HepG2 (cell line): Measurements from ENCODE around the gene GALNT18. TPM values are rescaled to one million over a fixed set of nuclear protein-coding genes. Genes with fewer than 3 reads are reported as not detected.
A peak's percentile ranks its signal among the peaks of the same experiment; 100 is the strongest.

ENCODE experiments used
- ETV5 ChIP-seq: IDR thresholded peaks from 2 replicates; pipeline ENCODE4 v1.6.1; 2018; ENCODE audit warnings: missing biosample characterization, missing genetic modification reagents, inconsistent platforms, borderline replicate concordance
- FOXK1 ChIP-seq: sonication (generic); formaldehyde crosslinking; IDR thresholded peaks from 2 replicates; pipeline ENCODE4 v1.4.0; 2020; ENCODE audit warnings: low read depth, missing genetic modification reagents, borderline replicate concordance
- FOXP1 ChIP-seq, 2 experiments: fragments of 450-650 bp in 1 of 2; IDR thresholded peaks; 2 replicates each; pipeline ENCODE4 v1.6.1; 2017 to 2018; ENCODE audit warnings: antibody characterized with exemption in 1 of 2
- KLF12 ChIP-seq: sonication (generic); formaldehyde crosslinking; IDR thresholded peaks from 2 replicates; pipeline ENCODE4 v1.4.0; 2020; ENCODE audit warnings: missing genetic modification reagents, borderline replicate concordance
- MEF2D ChIP-seq: sonication (generic); formaldehyde crosslinking; IDR thresholded peaks from 2 replicates; pipeline ENCODE4 v1.5.1; 2020; ENCODE audit warnings: mild to moderate bottlenecking, missing genetic modification reagents
- MIER3 ChIP-seq: IDR thresholded peaks from 2 replicates; pipeline ENCODE4 v1.6.1; 2016; ENCODE audit warnings: missing compliant biosample characterization, borderline replicate concordance
- PHF21A ChIP-seq: sonication (generic); formaldehyde crosslinking; IDR thresholded peaks from 2 replicates; pipeline ENCODE4 v1.5.0; 2020; ENCODE audit warnings: mild to moderate bottlenecking, missing genetic modification reagents
- RARA ChIP-seq: IDR thresholded peaks from 2 replicates; pipeline ENCODE4 v1.6.1; 2016; ENCODE audit warnings: missing genetic modification reagents, missing compliant biosample characterization
- SAFB2 ChIP-seq: sonication (generic); formaldehyde crosslinking; IDR thresholded peaks from 2 replicates; pipeline ENCODE4 v1.5.1; 2020; ENCODE audit warnings: missing genetic modification reagents, low read depth, mild to moderate bottlenecking, borderline replicate concordance
- SRSF4 ChIP-seq: fragments of 200-400 bp; formaldehyde crosslinking; IDR thresholded peaks from one replicate; pipeline ENCODE4 v1.6.1; 2018; ENCODE audit warnings: mild to moderate bottlenecking, low read depth, low read length, moderate library complexity; ENCODE audit not compliant: poor library complexity, severe bottlenecking
- ZNF251 ChIP-seq: sonication (generic); formaldehyde crosslinking; IDR thresholded peaks from 2 replicates; pipeline ENCODE4 v1.9.0; 2021; ENCODE audit warnings: mild to moderate bottlenecking, missing genetic modification reagents
- polyA plus RNA-seq, 8 experiments: library from polyadenylated mRNA; depleted of rRNA in 3 of 8; stranded (reverse) in 7 of 8; unstranded in 1 of 8; fragments of >200 nt; fragmentation: Illumina TruSeq in 4 of 8; extraction: Trizol in 4 of 8; gene quantifications; 2 replicates each; pipeline versions ENCODE4 v1.2.1 to v1.2.3, GENCODE V29; 2011 to 2016; ENCODE audit warnings: low read depth in 4 of 8, missing spikeins in 1 of 8, mixed read lengths in 1 of 8; ENCODE audit not compliant: insufficient read depth in 1 of 8
- total RNA-seq, 5 experiments: library from RNA; depleted of rRNA; stranded (reverse); fragments of >200 nt; fragmentation: Illumina TruSeq; extraction: Trizol; gene quantifications; 2 replicates each; pipeline ENCODE4 v1.2.3, GENCODE V29; 2016; ENCODE audit warnings: low read depth in 1 of 5
- TF ChIP-seq, protein P1 (sequence below): sonication (generic); formaldehyde crosslinking; IDR thresholded peaks from 2 replicates; pipeline ENCODE4 v1.9.0; 2021; ENCODE audit warnings: mild to moderate bottlenecking, missing genetic modification reagents
- TF ChIP-seq, protein P2 (sequence below): sonication (generic); formaldehyde crosslinking; IDR thresholded peaks from 2 replicates; pipeline ENCODE4 v1.4.0; 2020; ENCODE audit warnings: missing genetic modification reagents, borderline replicate concordance
- TF ChIP-seq, protein P3 (sequence below): sonication (generic); formaldehyde crosslinking; IDR thresholded peaks from 2 replicates; pipeline ENCODE4 v1.4.0; 2020; ENCODE audit warnings: missing genetic modification reagents

GALNT18 gene
- total and polyA plus RNA-seq, 2 of the 13 experiments (the other 11 are each of a cell fraction or from before 2014, with no cell fraction given), result 0.11 TPM; not detected in 1

DNA sequence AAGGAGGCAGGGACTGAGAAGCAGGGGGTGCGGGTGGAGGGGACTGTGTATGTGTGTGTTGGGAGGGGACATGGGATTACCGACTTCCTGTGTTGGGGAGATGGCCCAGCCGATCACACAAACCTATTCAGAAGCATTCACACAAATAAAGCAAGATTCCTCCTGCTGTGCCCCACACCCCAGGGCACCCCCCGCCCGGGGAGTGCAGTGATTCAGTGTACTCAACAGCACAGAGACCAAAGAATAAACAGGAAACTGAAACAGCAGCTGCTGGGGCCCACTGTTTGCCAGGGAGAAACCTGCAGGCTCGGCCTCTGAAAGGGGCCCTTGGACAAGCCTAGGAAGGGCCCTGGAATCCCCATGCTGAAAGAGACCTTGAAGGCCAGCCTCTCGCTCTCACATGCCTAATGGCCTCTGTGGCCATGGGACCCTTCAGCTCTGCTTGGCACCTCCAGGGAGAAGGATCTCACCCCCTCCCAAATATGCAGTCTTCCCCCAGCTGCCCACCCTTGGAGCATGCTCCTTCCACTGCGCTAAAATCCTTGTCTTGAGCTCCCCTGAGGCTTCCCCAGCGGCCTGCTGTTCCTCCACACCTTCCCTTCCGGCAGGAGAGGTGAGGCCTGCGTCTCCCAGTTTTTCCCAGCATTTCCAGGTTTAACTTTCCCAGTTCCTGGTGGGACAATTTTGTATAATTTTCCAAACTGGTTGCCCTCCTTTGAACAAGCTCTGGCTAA, 341.7 kb downstream of the GALNT18 start (continued):
- TF ChIP-seq, protein P1, sequence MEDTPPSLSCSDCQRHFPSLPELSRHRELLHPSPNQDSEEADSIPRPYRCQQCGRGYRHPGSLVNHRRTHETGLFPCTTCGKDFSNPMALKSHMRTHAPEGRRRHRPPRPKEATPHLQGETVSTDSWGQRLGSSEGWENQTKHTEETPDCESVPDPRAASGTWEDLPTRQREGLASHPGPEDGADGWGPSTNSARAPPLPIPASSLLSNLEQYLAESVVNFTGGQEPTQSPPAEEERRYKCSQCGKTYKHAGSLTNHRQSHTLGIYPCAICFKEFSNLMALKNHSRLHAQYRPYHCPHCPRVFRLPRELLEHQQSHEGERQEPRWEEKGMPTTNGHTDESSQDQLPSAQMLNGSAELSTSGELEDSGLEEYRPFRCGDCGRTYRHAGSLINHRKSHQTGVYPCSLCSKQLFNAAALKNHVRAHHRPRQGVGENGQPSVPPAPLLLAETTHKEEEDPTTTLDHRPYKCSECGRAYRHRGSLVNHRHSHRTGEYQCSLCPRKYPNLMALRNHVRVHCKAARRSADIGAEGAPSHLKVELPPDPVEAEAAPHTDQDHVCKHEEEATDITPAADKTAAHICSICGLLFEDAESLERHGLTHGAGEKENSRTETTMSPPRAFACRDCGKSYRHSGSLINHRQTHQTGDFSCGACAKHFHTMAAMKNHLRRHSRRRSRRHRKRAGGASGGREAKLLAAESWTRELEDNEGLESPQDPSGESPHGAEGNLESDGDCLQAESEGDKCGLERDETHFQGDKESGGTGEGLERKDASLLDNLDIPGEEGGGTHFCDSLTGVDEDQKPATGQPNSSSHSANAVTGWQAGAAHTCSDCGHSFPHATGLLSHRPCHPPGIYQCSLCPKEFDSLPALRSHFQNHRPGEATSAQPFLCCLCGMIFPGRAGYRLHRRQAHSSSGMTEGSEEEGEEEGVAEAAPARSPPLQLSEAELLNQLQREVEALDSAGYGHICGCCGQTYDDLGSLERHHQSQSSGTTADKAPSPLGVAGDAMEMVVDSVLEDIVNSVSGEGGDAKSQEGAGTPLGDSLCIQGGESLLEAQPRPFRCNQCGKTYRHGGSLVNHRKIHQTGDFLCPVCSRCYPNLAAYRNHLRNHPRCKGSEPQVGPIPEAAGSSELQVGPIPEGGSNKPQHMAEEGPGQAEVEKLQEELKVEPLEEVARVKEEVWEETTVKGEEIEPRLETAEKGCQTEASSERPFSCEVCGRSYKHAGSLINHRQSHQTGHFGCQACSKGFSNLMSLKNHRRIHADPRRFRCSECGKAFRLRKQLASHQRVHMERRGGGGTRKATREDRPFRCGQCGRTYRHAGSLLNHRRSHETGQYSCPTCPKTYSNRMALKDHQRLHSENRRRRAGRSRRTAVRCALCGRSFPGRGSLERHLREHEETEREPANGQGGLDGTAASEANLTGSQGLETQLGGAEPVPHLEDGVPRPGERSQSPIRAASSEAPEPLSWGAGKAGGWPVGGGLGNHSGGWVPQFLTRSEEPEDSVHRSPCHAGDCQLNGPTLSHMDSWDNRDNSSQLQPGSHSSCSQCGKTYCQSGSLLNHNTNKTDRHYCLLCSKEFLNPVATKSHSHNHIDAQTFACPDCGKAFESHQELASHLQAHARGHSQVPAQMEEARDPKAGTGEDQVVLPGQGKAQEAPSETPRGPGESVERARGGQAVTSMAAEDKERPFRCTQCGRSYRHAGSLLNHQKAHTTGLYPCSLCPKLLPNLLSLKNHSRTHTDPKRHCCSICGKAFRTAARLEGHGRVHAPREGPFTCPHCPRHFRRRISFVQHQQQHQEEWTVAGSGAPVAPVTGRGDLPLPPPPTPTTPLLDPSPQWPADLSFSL (CRISPR knock-in tag), result no peak
- TF ChIP-seq FOXP1 (IDR thresholded peaks at IDR 0.05) (no peak), FOXP1 (CRISPR knock-in tag; IDR thresholded peaks at IDR 0.05) (peak; percentile 51; the same call in 1 of the 2 replicates), SRSF4 (no peak), SAFB2 (CRISPR knock-in tag) (no peak), ZNF251 (no peak), PHF21A (CRISPR knock-in tag) (peak; percentile 54; the same call in 1 of the 2 replicates), ETV5 (CRISPR knock-in tag) (peak; percentile 55; the same call in 1 of the 2 replicates), MEF2D (CRISPR knock-in tag) (no peak), KLF12 (CRISPR knock-in tag) (no peak), RARA (CRISPR knock-in tag) (peak; percentile 13; the same call in 1 of the 2 replicates), MIER3 (no peak), FOXK1 (CRISPR knock-in tag) (no peak)
- TF ChIP-seq, protein P2, sequence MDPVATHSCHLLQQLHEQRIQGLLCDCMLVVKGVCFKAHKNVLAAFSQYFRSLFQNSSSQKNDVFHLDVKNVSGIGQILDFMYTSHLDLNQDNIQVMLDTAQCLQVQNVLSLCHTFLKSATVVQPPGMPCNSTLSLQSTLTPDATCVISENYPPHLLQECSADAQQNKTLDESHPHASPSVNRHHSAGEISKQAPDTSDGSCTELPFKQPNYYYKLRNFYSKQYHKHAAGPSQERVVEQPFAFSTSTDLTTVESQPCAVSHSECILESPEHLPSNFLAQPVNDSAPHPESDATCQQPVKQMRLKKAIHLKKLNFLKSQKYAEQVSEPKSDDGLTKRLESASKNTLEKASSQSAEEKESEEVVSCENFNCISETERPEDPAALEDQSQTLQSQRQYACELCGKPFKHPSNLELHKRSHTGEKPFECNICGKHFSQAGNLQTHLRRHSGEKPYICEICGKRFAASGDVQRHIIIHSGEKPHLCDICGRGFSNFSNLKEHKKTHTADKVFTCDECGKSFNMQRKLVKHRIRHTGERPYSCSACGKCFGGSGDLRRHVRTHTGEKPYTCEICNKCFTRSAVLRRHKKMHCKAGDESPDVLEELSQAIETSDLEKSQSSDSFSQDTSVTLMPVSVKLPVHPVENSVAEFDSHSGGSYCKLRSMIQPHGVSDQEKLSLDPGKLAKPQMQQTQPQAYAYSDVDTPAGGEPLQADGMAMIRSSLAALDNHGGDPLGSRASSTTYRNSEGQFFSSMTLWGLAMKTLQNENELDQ, result no peak
- TF ChIP-seq, protein P3, sequence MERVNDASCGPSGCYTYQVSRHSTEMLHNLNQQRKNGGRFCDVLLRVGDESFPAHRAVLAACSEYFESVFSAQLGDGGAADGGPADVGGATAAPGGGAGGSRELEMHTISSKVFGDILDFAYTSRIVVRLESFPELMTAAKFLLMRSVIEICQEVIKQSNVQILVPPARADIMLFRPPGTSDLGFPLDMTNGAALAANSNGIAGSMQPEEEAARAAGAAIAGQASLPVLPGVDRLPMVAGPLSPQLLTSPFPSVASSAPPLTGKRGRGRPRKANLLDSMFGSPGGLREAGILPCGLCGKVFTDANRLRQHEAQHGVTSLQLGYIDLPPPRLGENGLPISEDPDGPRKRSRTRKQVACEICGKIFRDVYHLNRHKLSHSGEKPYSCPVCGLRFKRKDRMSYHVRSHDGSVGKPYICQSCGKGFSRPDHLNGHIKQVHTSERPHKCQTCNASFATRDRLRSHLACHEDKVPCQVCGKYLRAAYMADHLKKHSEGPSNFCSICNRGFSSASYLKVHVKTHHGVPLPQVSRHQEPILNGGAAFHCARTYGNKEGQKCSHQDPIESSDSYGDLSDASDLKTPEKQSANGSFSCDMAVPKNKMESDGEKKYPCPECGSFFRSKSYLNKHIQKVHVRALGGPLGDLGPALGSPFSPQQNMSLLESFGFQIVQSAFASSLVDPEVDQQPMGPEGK, result peak; percentile 43; the same call in 1 of the 2 replicates
